Measurements from ENCODE around the gene ACOD1.
A peak's percentile ranks its signal among the peaks of the same experiment; 100 is the strongest.

The ACOD1 gene

DNA sequence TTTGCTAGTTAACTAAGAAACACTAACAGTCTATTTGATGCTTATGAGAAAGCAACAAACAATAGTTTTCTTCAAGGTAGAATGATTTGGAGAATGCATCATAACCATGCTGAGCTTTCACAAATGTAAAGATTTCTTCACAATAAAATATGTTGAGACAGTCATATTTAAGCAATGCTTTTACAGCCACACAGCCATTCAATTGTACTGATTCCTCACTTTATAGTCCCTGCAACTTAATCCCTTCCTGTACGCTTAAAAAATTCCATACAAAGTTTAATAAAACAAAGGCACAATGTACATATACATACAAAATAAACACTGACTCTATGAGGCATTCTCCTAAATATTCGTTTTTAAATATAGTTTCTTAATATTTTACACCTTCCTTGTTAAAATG is 4.7 kb upstream of the ACOD1 start:
- peaks cover 18% of the 10 kb centered on the region for H3K4me1 ChIP-seq (ENCODE audit: insufficient read depth, poor library complexity, severe bottlenecking)
- no peaks in the 10 kb centered on the region for H3K36me3 ChIP-seq (ENCODE audit: low read depth)
- ATAC-seq (ENCODE audit: low read depth) = peak; percentile 36; the same call in 1 of the 3 replicates
- H3K9me3 ChIP-seq (ENCODE audit: severe bottlenecking) = no peaks in the 10 kb centered on the region
- no peak for DNase-seq (ENCODE audit: low spot score)
- peak overlapping the region; percentile 63 for H3K27ac ChIP-seq (ENCODE audit: poor library complexity, severe bottlenecking)
- no peak for TF ChIP-seq CTCF (IDR thresholded peaks at IDR 0.05; ENCODE audit: poor library complexity, severe bottlenecking)
- H3K27me3 ChIP-seq (ENCODE audit: insufficient read depth, poor library complexity, severe bottlenecking) = no peaks in the 10 kb centered on the region
- no peak overlapping the region for H3K4me3 ChIP-seq (ENCODE audit: severe bottlenecking)

GRCh38 chr13:76944456-76944855 is 3.9 kb upstream of the ACOD1 start:
- Histone ChIP-seq H3K4me1 (ENCODE audit: insufficient read depth, poor library complexity, severe bottlenecking) (peaks cover 12% of the 10 kb centered on the region), H3K36me3 (ENCODE audit: low read depth) (no peaks in the 10 kb centered on the region), H3K27ac (ENCODE audit: poor library complexity, severe bottlenecking) (peak overlapping the region; percentile 63), H3K9me3 (ENCODE audit: severe bottlenecking) (no peaks in the 10 kb centered on the region), H3K27me3 (ENCODE audit: insufficient read depth, poor library complexity, severe bottlenecking) (no peaks in the 10 kb centered on the region), H3K4me3 (ENCODE audit: severe bottlenecking) (no peak overlapping the region)
- ATAC-seq (ENCODE audit: low read depth) (peak; percentile 44; the same call in 1 of the 3 replicates), DNase-seq (ENCODE audit: low spot score) (no peak)
- no peak for TF ChIP-seq CTCF (IDR thresholded peaks at IDR 0.05; ENCODE audit: poor library complexity, severe bottlenecking)

GRCh38 chr13:76950101-76950500 is 1.8 kb downstream of the ACOD1 start:
- no peak overlapping the region for H3K27ac ChIP-seq (ENCODE audit: poor library complexity, severe bottlenecking)
- H3K9me3 ChIP-seq (ENCODE audit: severe bottlenecking) = no peaks in the 10 kb centered on the region
- H3K27me3 ChIP-seq (ENCODE audit: insufficient read depth, poor library complexity, severe bottlenecking) = no peaks in the 10 kb centered on the region
- DNase-seq (ENCODE audit: low spot score) = no peak
- TF ChIP-seq CTCF (IDR thresholded peaks at IDR 0.05; ENCODE audit: poor library complexity, severe bottlenecking) = no peak
- peaks cover 4% of the 10 kb centered on the region for H3K4me1 ChIP-seq (ENCODE audit: insufficient read depth, poor library complexity, severe bottlenecking)
- no peak for ATAC-seq (ENCODE audit: low read depth)
- H3K4me3 ChIP-seq (ENCODE audit: severe bottlenecking) = no peak overlapping the region
- H3K36me3 ChIP-seq (ENCODE audit: low read depth) = no peaks in the 10 kb centered on the region

GRCh38 chr13:76953968-76954367 is 5.7 kb downstream of the ACOD1 start:
- no peaks in the 10 kb centered on the region for H3K9me3 ChIP-seq (ENCODE audit: severe bottlenecking)
- ATAC-seq (ENCODE audit: low read depth) (no peak), DNase-seq (ENCODE audit: low spot score) (no peak)
- no peaks in the 10 kb centered on the region for H3K36me3 ChIP-seq (ENCODE audit: low read depth)
- no peaks in the 10 kb centered on the region for H3K4me1 ChIP-seq (ENCODE audit: insufficient read depth, poor library complexity, severe bottlenecking)
- no peak overlapping the region for H3K4me3 ChIP-seq (ENCODE audit: severe bottlenecking)
- TF ChIP-seq CTCF (IDR thresholded peaks at IDR 0.05; ENCODE audit: poor library complexity, severe bottlenecking) = no peak
- H3K27me3 ChIP-seq (ENCODE audit: insufficient read depth, poor library complexity, severe bottlenecking) = no peaks in the 10 kb centered on the region
- no peak overlapping the region for H3K27ac ChIP-seq (ENCODE audit: poor library complexity, severe bottlenecking)

GRCh38 chr13:76954538-76954937 is 6.2 kb downstream of the ACOD1 start:
- H3K9me3 ChIP-seq (ENCODE audit: severe bottlenecking) = no peaks in the 10 kb centered on the region
- no peaks in the 10 kb centered on the region for H3K27me3 ChIP-seq (ENCODE audit: insufficient read depth, poor library complexity, severe bottlenecking)
- H3K4me1 ChIP-seq (ENCODE audit: insufficient read depth, poor library complexity, severe bottlenecking) = no peaks in the 10 kb centered on the region
- H3K4me3 ChIP-seq (ENCODE audit: severe bottlenecking) = no peak overlapping the region
- DNase-seq (ENCODE audit: low spot score) (no peak), ATAC-seq (ENCODE audit: low read depth) (no peak)
- TF ChIP-seq CTCF (IDR thresholded peaks at IDR 0.05; ENCODE audit: poor library complexity, severe bottlenecking) = no peak
- no peaks in the 10 kb centered on the region for H3K36me3 ChIP-seq (ENCODE audit: low read depth)
- H3K27ac ChIP-seq (ENCODE audit: poor library complexity, severe bottlenecking) = no peak overlapping the region
